PC-9 (cell line): ENCODE data around the gene PCNA.
"Not testable (repeated sequence)": the region's sequence is repeated elsewhere in the genome, so short reads cannot be mapped to it uniquely, and the experiment has no call there.

Source experiments
- EZH2 ChIP-seq: fragments of 200-600 bp; sonication (generic); IDR thresholded peaks from 2 replicates; pipeline ENCODE4 v1.8.0; 2017; ENCODE audit warnings: antibody characterized with exemption, low read depth
- TF ChIP-seq, protein P1 (sequence below): fragments of 200-600 bp; sonication (generic); conservative IDR thresholded peaks from 2 replicates; pipeline ENCODE4 v1.6.1; 2017; ENCODE audit warnings: mixed run types, antibody characterized with exemption, mild to moderate bottlenecking, moderate library complexity

GRCh38 chr20:5076913-5077312 is 42.8 kb downstream of the PCNA start:
- TF ChIP-seq, protein P1, sequence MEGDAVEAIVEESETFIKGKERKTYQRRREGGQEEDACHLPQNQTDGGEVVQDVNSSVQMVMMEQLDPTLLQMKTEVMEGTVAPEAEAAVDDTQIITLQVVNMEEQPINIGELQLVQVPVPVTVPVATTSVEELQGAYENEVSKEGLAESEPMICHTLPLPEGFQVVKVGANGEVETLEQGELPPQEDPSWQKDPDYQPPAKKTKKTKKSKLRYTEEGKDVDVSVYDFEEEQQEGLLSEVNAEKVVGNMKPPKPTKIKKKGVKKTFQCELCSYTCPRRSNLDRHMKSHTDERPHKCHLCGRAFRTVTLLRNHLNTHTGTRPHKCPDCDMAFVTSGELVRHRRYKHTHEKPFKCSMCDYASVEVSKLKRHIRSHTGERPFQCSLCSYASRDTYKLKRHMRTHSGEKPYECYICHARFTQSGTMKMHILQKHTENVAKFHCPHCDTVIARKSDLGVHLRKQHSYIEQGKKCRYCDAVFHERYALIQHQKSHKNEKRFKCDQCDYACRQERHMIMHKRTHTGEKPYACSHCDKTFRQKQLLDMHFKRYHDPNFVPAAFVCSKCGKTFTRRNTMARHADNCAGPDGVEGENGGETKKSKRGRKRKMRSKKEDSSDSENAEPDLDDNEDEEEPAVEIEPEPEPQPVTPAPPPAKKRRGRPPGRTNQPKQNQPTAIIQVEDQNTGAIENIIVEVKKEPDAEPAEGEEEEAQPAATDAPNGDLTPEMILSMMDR, result not testable (repeated sequence)
- not testable (repeated sequence) for TF ChIP-seq EZH2
